Heart left ventricle (tissue), 13 donors: Measurements from ENCODE around the gene SSX2IP.

ENCODE experiments used
- CTCF ChIP-seq, 12 donors: fragments of 200-600 bp; sonication (generic) in 4 of 12; IDR thresholded peaks; one replicate each; pipeline versions ENCODE4 v1.5.0 to v1.8.0; 2018 to 2022; ENCODE audit warnings: antibody characterized with exemption in 12 of 12, mild to moderate bottlenecking in 5 of 12
- POLR2A ChIP-seq, 2 donors: fragments of 450-650 bp; IDR thresholded peaks; one replicate each; pipeline ENCODE4 v1.6.1; 2017; ENCODE audit warnings: antibody characterized with exemption in 2 of 2, mild to moderate bottlenecking in 2 of 2, moderate library complexity in 2 of 2
- donor health status: ischemic (EF 13 %, LVEDD 7.1; RV severe dilation, severe dysfunction).
- donor health status: DM: no; HTN: yes; CAD: no.
- donor health status: DM: no; HTN: no; CAD: no.
- donor health status: ischemic (EF 25% LVEDD 6.9; RV normal size, moderate dysfunction).
- donor health status: ischemic (EF 25% LVEDD 5.7; RV mildly dilated, moderate dysfunction).
- donor health status: ischemic (EF 35%, LVEDD 5.7; RV mildly dilated, moderate dysfunction).
- donor health status: nonischemic (EF 11% LVEDD 7.7; RV severe dilation, severe dysfunction).
- donor health status: DM: yes; HTN: yes; CAD: no.
- donor health status: PGD.
- donor health status: ischemic (EF 29% LVEDD 5.4; RV normal size, mild dysfunction).
- donor health status: nonischemic (EF 23%, LVEDD 6.1; RV moderate dilation, normal function).

DNA sequence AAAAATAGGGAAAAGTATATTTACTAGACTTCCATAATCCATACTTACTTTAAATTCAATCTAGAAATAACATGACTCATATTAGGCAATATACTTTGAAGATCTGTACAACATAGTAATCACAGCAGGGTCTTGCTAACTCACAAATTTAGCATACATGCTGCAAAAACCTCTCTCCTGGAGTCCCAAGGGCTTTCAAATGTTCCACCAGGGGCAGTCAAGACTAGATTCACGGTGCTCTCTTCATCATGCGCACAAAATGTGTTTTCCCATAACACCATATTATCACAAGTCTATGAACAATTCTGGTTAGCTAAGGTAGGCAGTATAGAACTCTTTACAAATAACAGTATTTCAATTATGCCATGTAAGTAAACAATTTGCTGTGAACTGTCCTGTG is 45.8 kb downstream of the SSX2IP start:
- TF ChIP-seq CTCF (IDR thresholded peaks at IDR 0.05) (no peak), POLR2A (IDR thresholded peaks at IDR 0.05) (no peak)
